ENCODE measurements around the gene ERGIC1.
"Not testable (repeated sequence)": the region's sequence is repeated elsewhere in the genome, so short reads cannot be mapped to it uniquely, and the experiment has no call there.

Gene ERGIC1

GRCh38 chr5:172833686-172834414 is at the start of gene ERGIC1:
ERGIC1 (plus strand) TSS chr5:172834251; CDS start chr5:172834414, 163 bp downstream.
- DNase-seq (ENCODE audit: low read depth in 1 of 2, low spot score in 1 of 2), result peak; percentile 34 to 53

GRCh38 chr5:172785429-172786088 is 48.5 kb upstream of the ERGIC1 start:
- DNase-seq (ENCODE audit: low read depth in 1 of 2, low spot score in 1 of 2), result no peak

GRCh38 chr5:172786736-172787462 is 47.2 kb upstream of the ERGIC1 start:
- DNase-seq (ENCODE audit: low read depth in 1 of 2, low spot score in 1 of 2), result no peak

- DNase-seq (ENCODE audit: low read depth in 1 of 2, low spot score in 1 of 2), result not testable (repeated sequence)
These were observed 46.5 kb upstream of the ERGIC1 start for GRCh38 chr5:172787538-172787937.

GRCh38 chr5:172788771-172789686 is 45.0 kb upstream of the ERGIC1 start:
- DNase-seq (ENCODE audit: low read depth in 1 of 2, low spot score in 1 of 2), result no peak

- no peak for DNase-seq (ENCODE audit: low read depth in 1 of 2, low spot score in 1 of 2)
These were observed 44.2 kb upstream of the ERGIC1 start for GRCh38 chr5:172789687-172790495.

GRCh38 chr5:172790496-172790889 is 43.6 kb upstream of the ERGIC1 start:
- DNase-seq (ENCODE audit: low read depth in 1 of 2, low spot score in 1 of 2), result no peak

- no peak for DNase-seq (ENCODE audit: low read depth in 1 of 2, low spot score in 1 of 2)
These were observed 42.8 kb upstream of the ERGIC1 start for GRCh38 chr5:172791286-172791685.

GRCh38 chr5:172791726-172792445 is 42.2 kb upstream of the ERGIC1 start:
- no peak for DNase-seq (ENCODE audit: low read depth in 1 of 2, low spot score in 1 of 2)

GRCh38 chr5:172792701-172793570 is 41.1 kb upstream of the ERGIC1 start:
- no peak for DNase-seq (ENCODE audit: low read depth in 1 of 2, low spot score in 1 of 2)

- DNase-seq (ENCODE audit: low read depth in 1 of 2, low spot score in 1 of 2), result no peak
These were observed 40.2 kb upstream of the ERGIC1 start for GRCh38 chr5:172793577-172794488.

GRCh38 chr5:172795318-172795977 is 38.6 kb upstream of the ERGIC1 start:
- DNase-seq (ENCODE audit: low read depth in 1 of 2, low spot score in 1 of 2), result no peak

GRCh38 chr5:172796306-172796705 is 37.7 kb upstream of the ERGIC1 start:
- no peak for DNase-seq (ENCODE audit: low read depth in 1 of 2, low spot score in 1 of 2)

- DNase-seq (ENCODE audit: low read depth in 1 of 2, low spot score in 1 of 2), result no peak
These were observed 36.3 kb upstream of the ERGIC1 start for GRCh38 chr5:172797771-172798191.

- no peak for DNase-seq (ENCODE audit: low read depth in 1 of 2, low spot score in 1 of 2)
These were observed 35.4 kb upstream of the ERGIC1 start for GRCh38 chr5:172798422-172799215.

- DNase-seq (ENCODE audit: low read depth in 1 of 2, low spot score in 1 of 2), result no peak
These were observed 34.6 kb upstream of the ERGIC1 start for GRCh38 chr5:172799416-172799815.
